Upper lobe of left lung (tissue), 6 donors: ENCODE measurements around the gene ULK4. TPM values are rescaled to one million over a fixed set of nuclear protein-coding genes. Genes with fewer than 3 reads are reported as not detected.

Experiments used
- ATAC-seq, 2 donors: fragments of 200-7000 bp; cut with Tn5 transposase; one replicate each; pipeline ENCODE4 v1.9.1; 2022; ENCODE audit warnings: mild to moderate bottlenecking in 2 of 2, moderate library complexity in 2 of 2; ENCODE audit not compliant: low FRiP score in 2 of 2
- DNase-seq, 2 donors: peaks; one replicate each; pipeline ENCODE4 v3.0.0-alpha.2; 2019 to 2020
- H3K27ac ChIP-seq, 4 donors: fragments of 200-600 bp; sonication (generic); one replicate each; pipeline ENCODE4 v1.5.1; 2016 to 2019
- H3K27me3 ChIP-seq, 4 donors: fragments of 200-600 bp; sonication (generic); one replicate each; pipeline ENCODE4 v1.5.1; 2017 to 2019
- H3K36me3 ChIP-seq, 4 donors: fragments of 200-600 bp; sonication (generic); one replicate each; pipeline ENCODE4 v1.5.1; 2016 to 2019
- H3K4me1 ChIP-seq, 4 donors: fragments of 200-600 bp; sonication (generic); one replicate each; pipeline ENCODE4 v1.5.1; 2018 to 2019
- H3K4me3 ChIP-seq, 4 donors: fragments of 200-600 bp; sonication (generic); one replicate each; pipeline ENCODE4 v1.5.1; 2017 to 2019; ENCODE audit warnings: mild to moderate bottlenecking in 2 of 4, moderate library complexity in 1 of 4
- H3K9me3 ChIP-seq, 4 donors: fragments of 200-600 bp; sonication (generic); one replicate each; pipeline ENCODE4 v1.5.1; 2018 to 2019
- EP300 ChIP-seq, 4 donors: sonication (generic); formaldehyde crosslinking; IDR thresholded peaks; one replicate each; pipeline ENCODE4 v1.5.1; 2017; ENCODE audit warnings: antibody characterized with exemption in 4 of 4, control low read depth in 2 of 4
- POLR2A ChIP-seq, 4 donors: fragments of 450-650 bp; IDR thresholded peaks; one replicate each; pipeline ENCODE4 v1.5.1; 2016 to 2017; ENCODE audit warnings: antibody characterized with exemption in 4 of 4, mild to moderate bottlenecking in 2 of 4
- POLR2AphosphoS5 ChIP-seq, 2 donors: sonication (generic); formaldehyde crosslinking; IDR thresholded peaks; one replicate each; pipeline ENCODE4 v1.5.1; 2017; ENCODE audit warnings: antibody characterized with exemption in 2 of 2
- WGBS, 2 donors: methylation state at CpG; one replicate each; pipeline ENCODE4 v1.1.5; 2017 to 2018; 5-methylcytosine and 5-hydroxymethylcytosine counted together
- total RNA-seq, 6 donors: library from RNA; depleted of rRNA in 4 of 6; stranded (reverse); fragments of >200 nt in 4 of 6; gene quantifications; one replicate each; pipeline versions ENCODE4 v1.1.0 to v1.2.1, GENCODE V29; 2016 to 2021
- TF ChIP-seq, protein P1 (sequence below), 6 experiments: fragments of 450-650 bp in 4 of 6; fragments of 200-600 bp in 2 of 6; sonication (generic) in 2 of 6; IDR thresholded peaks; one replicate each; pipeline ENCODE4 v1.5.1; 2016 to 2019; ENCODE audit warnings: antibody characterized with exemption in 6 of 6
- donor health status: DM: no; HTN: no; CAD: no; lungs with moderate emphysema.
- donor health status: DM: no; HTN: yes; CAD: no; lungs with severe emphysema.

The ULK4 gene
- total RNA-seq, 6 donors from 2014 or later, result 9.4 to 76.5 (median 28.1) TPM

DNA sequence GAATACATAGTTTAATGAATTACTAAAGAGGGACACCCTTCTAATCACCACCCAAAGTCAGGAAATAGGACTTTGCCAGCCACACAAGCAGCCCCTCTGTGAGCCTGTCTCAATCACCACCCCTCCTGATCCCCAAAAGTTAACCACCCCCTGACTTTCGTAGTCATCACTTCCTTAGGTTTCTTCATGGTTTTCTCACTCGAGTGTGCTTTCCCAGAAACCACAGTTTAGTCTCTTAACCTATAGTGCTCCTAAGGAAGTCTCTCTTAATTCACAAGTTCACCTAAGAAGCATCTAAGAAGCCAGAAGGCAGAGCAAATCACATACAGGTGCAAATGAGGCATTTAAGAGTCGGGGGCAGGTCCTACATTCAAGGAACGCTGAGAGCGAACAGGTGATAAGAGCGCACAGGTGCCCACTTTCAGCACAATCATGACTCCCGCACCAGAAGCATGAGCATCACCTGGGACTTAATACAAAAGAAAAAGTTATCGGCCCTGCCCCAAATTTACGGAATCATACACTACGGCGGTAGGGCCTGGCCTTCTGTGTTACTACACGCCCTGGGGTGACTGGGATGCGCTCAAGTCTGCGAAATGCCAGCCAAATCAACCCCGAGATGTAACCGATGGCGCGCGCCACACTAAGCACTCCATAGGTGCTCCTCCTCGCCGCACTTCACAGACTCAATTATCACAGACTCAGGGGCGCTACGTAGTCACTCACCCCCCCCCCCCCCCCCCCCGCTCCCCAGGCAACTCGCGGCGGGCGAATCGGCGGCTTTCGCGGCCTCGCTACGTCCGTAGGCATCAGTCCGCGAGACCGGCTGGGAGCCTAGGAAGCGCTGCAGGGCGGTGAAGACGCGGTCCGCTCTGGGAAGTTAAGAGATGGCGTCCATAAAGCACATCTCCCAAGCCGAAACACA lies 815 bp downstream of the ULK4 start:
- peak overlapping the region; percentile 73 to 89 (median 80) for H3K27ac ChIP-seq
- DNase-seq (peak; percentile 39 to 89), ATAC-seq (peak; percentile 59 to 63)
- no peak for TF ChIP-seq POLR2A (IDR thresholded peaks at IDR 0.05)
- peak overlapping the region; percentile 74 to 90 (median 86) for H3K4me3 ChIP-seq
- peaks cover 10 to 18% (median 12%) of the 10 kb centered on the region in 4 donors for H3K4me1 ChIP-seq
- H3K36me3 ChIP-seq, result no peaks in the 10 kb centered on the region
- H3K27me3 ChIP-seq, result no peaks in the 10 kb centered on the region
- WGBS, 2 donors, result 1 to 4% methylated on average over 28 to 41 of the region's 45 CpGs
- H3K9me3 ChIP-seq, result no peaks in the 10 kb centered on the region

DNA sequence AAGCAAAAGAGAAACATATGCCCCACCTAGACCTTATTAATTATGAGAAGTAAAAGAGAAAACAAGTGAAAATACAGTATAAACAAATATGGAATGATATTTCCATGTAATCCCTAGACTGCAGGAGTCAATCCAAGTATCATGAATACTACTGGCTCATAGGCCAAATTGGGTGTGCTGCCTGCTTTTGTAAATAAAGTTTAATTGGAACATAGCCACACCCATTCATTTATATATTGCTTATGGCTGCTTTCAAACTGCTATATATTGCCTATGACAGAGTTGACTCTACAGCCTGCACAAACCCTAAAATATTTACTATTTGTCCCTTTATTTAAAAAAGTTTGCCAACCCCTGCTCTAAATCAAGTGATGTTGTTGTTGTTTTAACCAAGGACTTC lies 5.3 kb downstream of the ULK4 start:
- Histone ChIP-seq H3K9me3 (no peaks in the 10 kb centered on the region), H3K27ac (no peak overlapping the region), H3K36me3 (peaks cover 0 to 6% (median 0%) of the 10 kb centered on the region in 4 donors), H3K27me3 (no peaks in the 10 kb centered on the region), H3K4me1 (peaks cover 6 to 13% (median 8%) of the 10 kb centered on the region in 4 donors), H3K4me3 (no peak overlapping the region)
- ATAC-seq (no peak), DNase-seq (no peak)
- no peak for TF ChIP-seq POLR2AphosphoS5 (IDR thresholded peaks at IDR 0.05)
- TF ChIP-seq EP300 (IDR thresholded peaks at IDR 0.05), result no peak
- TF ChIP-seq POLR2A (IDR thresholded peaks at IDR 0.05), result no peak
- TF ChIP-seq, protein P1, sequence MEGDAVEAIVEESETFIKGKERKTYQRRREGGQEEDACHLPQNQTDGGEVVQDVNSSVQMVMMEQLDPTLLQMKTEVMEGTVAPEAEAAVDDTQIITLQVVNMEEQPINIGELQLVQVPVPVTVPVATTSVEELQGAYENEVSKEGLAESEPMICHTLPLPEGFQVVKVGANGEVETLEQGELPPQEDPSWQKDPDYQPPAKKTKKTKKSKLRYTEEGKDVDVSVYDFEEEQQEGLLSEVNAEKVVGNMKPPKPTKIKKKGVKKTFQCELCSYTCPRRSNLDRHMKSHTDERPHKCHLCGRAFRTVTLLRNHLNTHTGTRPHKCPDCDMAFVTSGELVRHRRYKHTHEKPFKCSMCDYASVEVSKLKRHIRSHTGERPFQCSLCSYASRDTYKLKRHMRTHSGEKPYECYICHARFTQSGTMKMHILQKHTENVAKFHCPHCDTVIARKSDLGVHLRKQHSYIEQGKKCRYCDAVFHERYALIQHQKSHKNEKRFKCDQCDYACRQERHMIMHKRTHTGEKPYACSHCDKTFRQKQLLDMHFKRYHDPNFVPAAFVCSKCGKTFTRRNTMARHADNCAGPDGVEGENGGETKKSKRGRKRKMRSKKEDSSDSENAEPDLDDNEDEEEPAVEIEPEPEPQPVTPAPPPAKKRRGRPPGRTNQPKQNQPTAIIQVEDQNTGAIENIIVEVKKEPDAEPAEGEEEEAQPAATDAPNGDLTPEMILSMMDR (IDR thresholded peaks at IDR 0.05), result no peak

DNA sequence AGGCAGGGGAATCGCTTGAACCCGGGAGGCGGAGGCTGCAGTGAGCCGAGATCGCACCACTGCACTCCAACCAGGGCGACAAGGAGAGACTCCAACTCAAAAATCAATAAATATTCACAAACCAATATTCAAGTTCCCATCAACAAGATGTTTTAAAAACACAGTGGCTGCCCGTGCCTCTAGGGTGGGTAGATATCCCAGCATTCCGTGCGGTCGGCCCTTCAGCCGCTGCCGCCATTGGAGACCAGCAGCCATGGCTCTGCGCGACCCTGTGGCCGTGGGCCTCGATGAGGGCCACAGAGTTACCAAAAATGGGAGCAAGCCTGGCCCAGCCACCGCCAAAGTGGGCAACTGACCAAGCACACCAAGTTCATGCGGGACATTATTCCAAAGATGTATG lies 6.7 kb downstream of the ULK4 start:
- Histone ChIP-seq H3K9me3 (no peaks in the 10 kb centered on the region), H3K27me3 (no peaks in the 10 kb centered on the region), H3K27ac (no peak overlapping the region), H3K4me3 (no peak overlapping the region), H3K36me3 (peaks cover 0 to 6% (median 0%) of the 10 kb centered on the region in 4 donors), H3K4me1 (peaks cover 0 to 2% (median 0%) of the 10 kb centered on the region in 4 donors)
- DNase-seq (peak in 1 of 2 donors; percentile 54), ATAC-seq (no peak)
- TF ChIP-seq POLR2AphosphoS5 (IDR thresholded peaks at IDR 0.05), result no peak
- no peak for TF ChIP-seq EP300 (IDR thresholded peaks at IDR 0.05)
- TF ChIP-seq, protein P1 (IDR thresholded peaks at IDR 0.05), result no peak
- TF ChIP-seq POLR2A (IDR thresholded peaks at IDR 0.05), result no peak
- 85 to 98% methylated on average over 8 to 18 of the region's 18 CpGs for WGBS, 2 donors

DNA sequence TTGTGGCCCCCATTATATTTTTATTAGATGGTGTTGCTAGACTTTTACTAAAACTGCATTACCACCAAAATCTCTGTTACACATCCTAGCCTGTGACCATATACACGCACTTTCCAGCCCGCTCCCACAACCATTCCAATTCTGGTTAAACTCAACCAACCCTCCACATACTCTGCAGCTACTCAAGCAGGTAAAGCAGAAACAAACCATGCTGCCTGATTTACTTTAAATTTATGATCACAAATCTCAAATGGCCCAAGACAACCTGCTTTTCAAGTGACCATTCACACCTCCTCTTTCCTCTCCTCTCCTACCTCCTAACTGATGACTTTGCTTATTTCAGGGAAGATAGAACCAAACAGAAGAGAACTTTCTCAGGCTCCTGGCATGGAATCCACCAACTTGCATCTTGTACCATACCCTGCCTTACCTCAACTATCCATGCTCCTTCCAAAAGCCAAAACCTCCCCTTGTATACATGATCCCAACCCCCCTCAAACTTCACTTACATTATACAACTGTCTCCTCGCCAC lies 18.5 kb downstream of the ULK4 start:
- no peaks in the 10 kb centered on the region for H3K27me3 ChIP-seq
- no peaks in the 10 kb centered on the region for H3K4me1 ChIP-seq
- no peak for ATAC-seq
- 95 to 100% methylated on average over 3 of the region's 3 CpGs for WGBS, 2 donors
- no peak for DNase-seq
- TF ChIP-seq, protein P1 (IDR thresholded peaks at IDR 0.05), result no peak
- TF ChIP-seq EP300 (IDR thresholded peaks at IDR 0.05) (no peak), POLR2A (IDR thresholded peaks at IDR 0.05) (no peak)
- no peaks in the 10 kb centered on the region for H3K9me3 ChIP-seq
- H3K4me3 ChIP-seq, result no peak overlapping the region
- no peak overlapping the region for H3K27ac ChIP-seq
- no peaks in the 10 kb centered on the region for H3K36me3 ChIP-seq

DNA sequence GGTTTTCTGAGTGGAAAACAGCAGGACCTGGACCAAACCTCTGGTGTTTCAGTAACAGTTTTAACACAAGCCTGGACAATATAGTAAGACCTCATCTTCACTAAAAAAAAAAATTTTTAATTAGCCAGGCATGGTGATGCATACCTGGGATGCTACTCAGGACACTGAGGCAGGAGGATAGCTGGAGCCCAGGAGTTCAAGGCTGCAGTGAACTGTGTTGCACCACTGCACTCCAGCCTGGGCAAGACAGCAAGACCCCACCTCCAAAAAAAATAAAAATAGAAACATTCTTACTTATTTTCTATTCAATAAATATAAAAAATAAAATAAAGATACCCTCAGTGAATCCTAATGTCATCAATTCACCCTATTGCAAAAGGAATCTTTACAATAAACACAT lies 21.5 kb downstream of the ULK4 start:
- DNase-seq, result no peak
- ATAC-seq, result no peak
- Histone ChIP-seq H3K4me3 (no peak overlapping the region), H3K27me3 (no peaks in the 10 kb centered on the region), H3K36me3 (no peaks in the 10 kb centered on the region), H3K4me1 (no peaks in the 10 kb centered on the region), H3K9me3 (no peaks in the 10 kb centered on the region), H3K27ac (no peak overlapping the region)
- no peak for TF ChIP-seq POLR2A (IDR thresholded peaks at IDR 0.05)
- no peak for TF ChIP-seq EP300 (IDR thresholded peaks at IDR 0.05)
- no peak for TF ChIP-seq POLR2AphosphoS5 (IDR thresholded peaks at IDR 0.05)
- TF ChIP-seq, protein P1 (IDR thresholded peaks at IDR 0.05), result no peak
